Activated naive CD4-positive, alpha-beta T cell treated with anti-CD3 and anti-CD28 coated beads, Interleukin-2, amount 10 ng/mL, durations not matched to agents 7 days and 5 days (primary cell): ENCODE data around the gene PCCA.
"Not testable (repeated sequence)": the region's sequence is repeated elsewhere in the genome, so short reads cannot be mapped to it uniquely, and the experiment has no call there.

Experiments used
- CTCF ChIA-PET: fragments of 350-600 bp; sonication (Branson Sonifier 250); formaldehyde crosslinking; loops from one replicate; lab custom pipeline; 2021; ENCODE audit warnings: antibody characterized with exemption; lab: Charles Lee
- DNase-seq: peaks from one replicate; pipeline ENCODE4 v3.0.0-alpha.2; 2020
- H3K27ac Mint-ChIP-seq: one replicate; pipeline ENCODE4 v1.8.0; 2021; ENCODE audit warnings: mild to moderate bottlenecking, moderate library complexity, mixed read lengths
- H3K27me3 Mint-ChIP-seq: one replicate; pipeline ENCODE4 v1.8.0; 2021; ENCODE audit warnings: mild to moderate bottlenecking, mixed read lengths
- H3K36me3 Mint-ChIP-seq: one replicate; pipeline ENCODE4 v1.8.0; 2021; ENCODE audit warnings: mixed read lengths
- H3K4me1 Mint-ChIP-seq: one replicate; pipeline ENCODE4 v1.8.0; 2021; ENCODE audit warnings: mixed read lengths
- H3K4me3 Mint-ChIP-seq: one replicate; pipeline ENCODE4 v1.8.0; 2021; ENCODE audit warnings: mild to moderate bottlenecking, moderate library complexity, mixed read lengths
- H3K9me3 Mint-ChIP-seq: one replicate; pipeline ENCODE4 v1.8.0; 2021; ENCODE audit warnings: mixed read lengths

Gene PCCA

DNA sequence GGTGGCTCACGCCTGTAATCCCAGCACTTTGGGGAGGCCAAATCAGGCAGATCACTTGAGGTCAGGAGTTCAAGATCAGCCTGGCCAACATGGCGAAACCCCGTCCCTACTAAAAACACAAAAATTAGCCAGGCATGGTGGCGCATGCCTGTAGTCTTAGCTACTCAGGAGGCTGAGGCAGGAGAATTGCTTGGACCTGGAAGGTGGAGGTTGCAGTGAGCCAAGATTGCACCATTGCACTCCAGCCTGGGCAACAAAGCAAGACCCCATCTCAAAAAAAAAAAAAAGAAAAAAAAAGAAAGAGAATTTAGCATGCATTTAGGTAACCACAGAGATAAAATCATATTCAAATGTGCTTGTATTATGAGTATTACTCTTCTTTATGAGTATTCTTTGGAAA, 85.6 kb downstream of the PCCA start:
- DNase-seq, H3K27ac Mint-ChIP-seq, H3K9me3 Mint-ChIP-seq, H3K4me1 Mint-ChIP-seq, H3K4me3 Mint-ChIP-seq, H3K36me3 Mint-ChIP-seq, CTCF ChIA-PET, H3K27me3 Mint-ChIP-seq: not testable (repeated sequence)

DNA sequence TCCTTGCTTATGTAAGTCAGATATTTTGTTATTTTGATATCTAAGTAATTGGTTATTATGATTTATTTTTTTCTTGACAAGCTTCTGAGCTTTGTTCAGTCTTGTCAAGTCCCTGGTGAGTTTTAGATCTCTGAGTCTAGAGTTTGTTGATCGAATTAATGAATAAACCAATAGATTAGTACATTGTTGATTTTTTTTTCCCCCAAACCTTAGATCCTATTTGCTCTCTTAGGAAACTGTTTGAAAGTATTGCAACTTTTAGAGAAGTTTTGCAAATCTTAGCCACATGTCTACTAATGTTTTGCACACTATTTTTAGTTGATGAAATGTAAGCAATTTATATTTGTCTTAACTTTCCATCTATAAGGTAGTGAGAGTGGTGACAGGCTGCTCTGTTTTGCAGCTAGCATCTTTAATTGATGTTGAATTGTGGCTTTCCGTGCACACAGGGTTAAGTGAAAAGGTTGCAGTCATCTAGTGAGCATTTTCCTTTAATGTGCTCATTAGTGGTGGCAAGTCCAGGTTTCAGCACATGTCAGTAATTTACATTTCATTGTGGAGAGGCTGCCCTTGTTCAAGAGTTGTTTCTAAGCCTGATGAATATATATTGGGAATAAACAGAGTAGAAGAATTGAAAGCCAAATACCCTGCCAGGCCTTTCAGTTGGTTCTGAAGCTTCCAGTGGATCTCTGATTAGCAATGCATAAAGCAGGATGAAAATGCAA, 86.3 kb downstream of the PCCA start:
- CTCF ChIA-PET = no interaction called here
- H3K36me3 Mint-ChIP-seq = peaks cover 1% of the 10 kb centered on the region
- peaks cover 1% of the 10 kb centered on the region for H3K9me3 Mint-ChIP-seq
- H3K4me3 Mint-ChIP-seq = no peak overlapping the region
- no peak overlapping the region for H3K27ac Mint-ChIP-seq
- no peaks in the 10 kb centered on the region for H3K4me1 Mint-ChIP-seq
- DNase-seq = no peak
- no peaks in the 10 kb centered on the region for H3K27me3 Mint-ChIP-seq

DNA sequence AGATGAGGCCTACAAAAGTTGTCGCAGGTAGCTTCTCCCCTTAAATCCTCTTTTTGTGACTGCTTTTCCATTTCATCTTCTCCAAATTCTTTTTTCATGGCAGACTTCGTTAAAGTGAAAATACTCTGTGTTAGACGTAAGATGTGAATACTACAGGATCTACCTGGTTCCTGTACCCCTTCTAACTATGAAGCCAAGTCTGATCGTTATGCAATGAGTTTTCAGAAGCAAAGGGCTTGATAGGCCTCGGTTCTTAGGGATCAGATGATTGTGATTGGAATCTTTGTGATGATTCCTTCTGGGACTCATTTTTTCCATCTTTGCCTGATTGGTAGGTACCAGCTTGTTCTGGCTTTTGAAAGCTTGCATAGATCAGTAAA, 86.9 kb downstream of the PCCA start:
- H3K36me3 Mint-ChIP-seq = peaks cover 1% of the 10 kb centered on the region
- no peak overlapping the region for H3K4me3 Mint-ChIP-seq
- H3K4me1 Mint-ChIP-seq = peaks cover 2% of the 10 kb centered on the region
- CTCF ChIA-PET = no interaction called here
- DNase-seq = no peak
- H3K9me3 Mint-ChIP-seq = peaks cover 1% of the 10 kb centered on the region
- no peaks in the 10 kb centered on the region for H3K27me3 Mint-ChIP-seq
- no peak overlapping the region for H3K27ac Mint-ChIP-seq

DNA sequence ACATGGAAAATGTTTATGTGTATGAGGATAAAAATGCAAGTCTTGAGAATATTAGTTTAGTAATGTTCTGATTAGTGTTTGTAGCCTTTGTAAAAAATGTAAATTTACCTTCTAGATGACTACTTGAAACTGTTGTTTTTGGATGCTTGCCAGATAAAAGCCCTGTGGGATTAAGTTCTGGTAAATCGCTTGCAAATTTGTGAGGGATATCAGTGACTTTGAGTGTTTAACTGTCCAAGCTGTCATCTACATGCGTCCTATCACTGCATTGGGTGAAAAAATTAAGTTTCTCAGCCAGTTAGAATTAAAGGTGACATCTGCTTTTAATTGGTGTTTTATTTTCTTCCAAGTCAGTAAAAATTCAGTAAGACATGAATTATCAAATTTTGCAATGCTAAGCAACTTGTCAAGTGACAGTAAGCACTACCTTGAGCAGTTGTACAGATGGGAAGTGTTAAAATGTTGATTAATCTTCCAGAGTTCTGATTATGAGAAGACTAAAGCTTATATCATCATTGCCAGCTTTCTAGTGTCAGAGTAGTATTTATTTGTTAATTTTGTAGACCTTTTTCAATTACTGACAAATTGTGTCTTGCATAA, 88.0 kb downstream of the PCCA start:
- H3K27ac Mint-ChIP-seq = no peak overlapping the region
- H3K27me3 Mint-ChIP-seq = no peaks in the 10 kb centered on the region
- peaks cover 9% of the 10 kb centered on the region for H3K4me1 Mint-ChIP-seq
- H3K36me3 Mint-ChIP-seq = peaks cover 3% of the 10 kb centered on the region
- DNase-seq = no peak
- H3K4me3 Mint-ChIP-seq = no peak overlapping the region
- peaks cover 1% of the 10 kb centered on the region for H3K9me3 Mint-ChIP-seq
- CTCF ChIA-PET = no interaction called here

DNA sequence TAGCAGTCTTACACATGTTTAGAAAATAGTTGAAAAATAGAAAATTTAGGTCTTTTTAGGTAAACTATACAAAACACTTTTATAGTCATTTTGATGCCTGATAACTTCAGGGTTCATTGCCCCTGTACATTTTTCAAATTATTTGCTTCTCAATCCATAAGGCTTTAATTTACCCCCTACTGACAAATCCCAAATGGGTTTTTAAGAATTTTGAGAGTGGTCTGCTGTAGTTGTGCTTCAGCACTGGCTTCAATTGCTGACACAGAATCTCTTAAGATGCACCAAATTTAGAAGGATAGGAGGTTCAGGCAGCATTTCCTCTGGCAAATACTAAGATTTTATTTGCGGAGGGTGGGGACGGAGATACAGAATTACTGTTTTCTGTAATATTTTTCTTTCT, 89.4 kb downstream of the PCCA start:
- Mint-ChIP-seq H3K36me3 (peaks cover 2% of the 10 kb centered on the region), H3K4me1 (peaks cover 21% of the 10 kb centered on the region), H3K27me3 (no peaks in the 10 kb centered on the region), H3K9me3 (no peaks in the 10 kb centered on the region), H3K27ac (no peak overlapping the region), H3K4me3 (no peak overlapping the region)
- DNase-seq = no peak
- CTCF ChIA-PET = no interaction called here

DNA sequence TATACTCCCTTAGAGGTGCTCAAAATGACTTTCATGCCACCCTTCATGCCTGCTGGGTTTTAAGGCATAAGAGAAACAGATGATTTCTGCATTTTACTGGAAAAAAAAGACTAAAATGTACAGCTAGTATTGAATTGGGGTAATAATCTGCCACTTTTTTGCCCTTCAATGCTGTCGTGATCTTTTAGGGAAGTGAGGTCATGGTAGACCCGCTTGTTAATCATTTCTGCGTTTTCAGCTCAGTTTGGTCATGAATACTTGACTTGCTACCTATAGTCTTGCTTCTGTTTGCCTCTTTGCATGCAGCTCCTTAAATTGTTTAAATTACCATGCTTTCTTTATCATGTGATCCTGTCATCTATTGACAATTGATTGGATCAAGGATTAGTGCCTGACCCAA, 90.4 kb downstream of the PCCA start:
- no peak for DNase-seq
- CTCF ChIA-PET = no interaction called here
- Mint-ChIP-seq H3K27me3 (no peaks in the 10 kb centered on the region), H3K27ac (no peak overlapping the region), H3K9me3 (no peaks in the 10 kb centered on the region), H3K4me1 (peaks cover 29% of the 10 kb centered on the region), H3K36me3 (peaks cover 2% of the 10 kb centered on the region), H3K4me3 (no peak overlapping the region)

DNA sequence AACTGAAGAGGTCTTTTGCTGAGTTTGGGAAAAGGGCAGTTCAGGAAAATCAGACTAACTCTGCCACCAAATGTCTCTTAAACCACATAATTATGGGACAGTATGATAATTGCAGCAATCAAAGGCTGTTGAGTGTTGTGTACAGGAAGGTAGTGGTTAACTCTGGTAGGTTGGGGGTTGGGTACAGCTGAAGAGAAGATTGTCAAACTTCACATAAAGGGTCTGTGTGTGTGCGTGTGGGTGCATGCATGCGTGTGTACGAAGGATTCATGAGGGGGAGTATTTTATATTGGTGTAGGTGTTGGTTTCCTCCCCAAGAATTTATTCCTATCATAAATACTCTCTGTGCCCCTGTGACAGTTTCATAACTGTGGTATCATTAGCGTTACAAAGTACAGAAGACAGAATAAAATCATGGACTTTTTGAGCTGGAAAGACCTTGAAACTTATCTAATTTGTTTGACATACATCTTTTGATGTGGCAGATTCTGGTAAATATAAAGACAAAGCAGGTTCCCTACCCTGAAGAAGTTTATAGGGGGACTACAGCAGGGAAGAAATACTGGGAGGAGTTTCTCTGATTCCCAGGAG, 94.1 kb downstream of the PCCA start:
- Mint-ChIP-seq H3K4me1 (peaks cover 31% of the 10 kb centered on the region), H3K27ac (no peak overlapping the region), H3K36me3 (peaks cover 2% of the 10 kb centered on the region), H3K27me3 (no peaks in the 10 kb centered on the region), H3K9me3 (no peaks in the 10 kb centered on the region), H3K4me3 (no peak overlapping the region)
- DNase-seq = no peak
- CTCF ChIA-PET = no interaction called here

DNA sequence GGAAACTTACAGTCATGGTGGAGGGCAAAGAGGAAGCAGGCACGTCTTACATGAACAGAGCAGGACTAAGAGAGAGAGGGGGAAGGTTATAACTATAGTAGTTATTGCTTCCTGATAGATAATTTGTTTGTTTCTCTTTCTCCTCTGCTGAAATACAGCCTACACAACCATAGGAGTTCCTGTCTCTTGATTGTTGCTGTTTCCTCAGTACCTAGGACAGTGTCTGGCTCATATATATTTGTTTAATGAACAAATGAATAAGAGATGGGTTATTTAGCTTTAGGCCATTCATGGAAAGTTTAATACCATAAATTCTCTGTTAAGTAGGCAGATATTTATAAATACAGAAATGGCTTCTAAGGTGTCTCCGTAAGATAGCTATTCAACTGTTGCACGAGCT, 95.2 kb downstream of the PCCA start:
- Mint-ChIP-seq H3K4me3 (no peak overlapping the region), H3K4me1 (peaks cover 31% of the 10 kb centered on the region), H3K36me3 (peaks cover 2% of the 10 kb centered on the region), H3K27ac (no peak overlapping the region), H3K27me3 (no peaks in the 10 kb centered on the region), H3K9me3 (no peaks in the 10 kb centered on the region)
- no peak for DNase-seq
- CTCF ChIA-PET = no interaction called here

DNA sequence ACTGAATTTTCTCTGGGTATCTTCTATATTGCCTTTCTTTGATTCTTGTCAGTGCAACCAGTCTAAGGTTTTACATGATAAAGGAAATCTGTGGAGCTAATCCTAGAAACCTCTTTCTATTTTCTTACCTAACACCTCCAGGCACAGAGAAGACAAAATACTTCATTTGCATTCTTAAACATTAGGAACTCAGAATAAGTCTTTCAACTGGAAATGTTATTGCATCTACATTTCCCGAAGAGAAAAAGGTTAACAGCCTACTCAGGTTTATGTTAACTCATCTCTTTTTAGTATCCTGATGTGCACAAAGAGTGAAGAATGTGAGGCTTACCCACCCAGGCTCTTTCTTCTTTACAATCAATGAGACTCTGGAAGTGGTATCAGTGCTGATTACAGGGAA, 106.7 kb downstream of the PCCA start:
- CTCF ChIA-PET = no interaction called here
- H3K27ac Mint-ChIP-seq = no peak overlapping the region
- no peak for DNase-seq
- no peaks in the 10 kb centered on the region for H3K4me1 Mint-ChIP-seq
- no peak overlapping the region for H3K4me3 Mint-ChIP-seq
- H3K9me3 Mint-ChIP-seq = no peaks in the 10 kb centered on the region
- no peaks in the 10 kb centered on the region for H3K27me3 Mint-ChIP-seq
- H3K36me3 Mint-ChIP-seq = no peaks in the 10 kb centered on the region

DNA sequence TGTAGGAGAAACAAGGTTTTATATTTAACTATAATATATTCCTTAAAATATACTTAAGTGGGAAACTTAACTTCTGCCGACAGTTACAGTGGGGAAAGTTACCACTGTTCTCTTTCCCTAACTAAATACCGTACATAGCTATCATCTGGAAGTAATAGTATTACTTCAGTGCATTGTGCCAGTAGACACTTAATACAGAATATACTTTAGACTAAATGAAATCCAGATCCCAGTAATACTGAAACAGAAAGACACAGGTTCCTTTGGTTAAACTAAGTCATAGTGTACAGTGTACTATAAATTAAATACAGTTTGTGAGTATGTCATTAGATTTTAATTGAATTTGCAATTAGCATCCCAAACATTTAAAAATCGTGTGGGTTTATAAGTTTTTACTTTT, 107.5 kb downstream of the PCCA start:
- H3K27me3 Mint-ChIP-seq = no peaks in the 10 kb centered on the region
- H3K4me3 Mint-ChIP-seq = no peak overlapping the region
- H3K36me3 Mint-ChIP-seq = no peaks in the 10 kb centered on the region

DNA sequence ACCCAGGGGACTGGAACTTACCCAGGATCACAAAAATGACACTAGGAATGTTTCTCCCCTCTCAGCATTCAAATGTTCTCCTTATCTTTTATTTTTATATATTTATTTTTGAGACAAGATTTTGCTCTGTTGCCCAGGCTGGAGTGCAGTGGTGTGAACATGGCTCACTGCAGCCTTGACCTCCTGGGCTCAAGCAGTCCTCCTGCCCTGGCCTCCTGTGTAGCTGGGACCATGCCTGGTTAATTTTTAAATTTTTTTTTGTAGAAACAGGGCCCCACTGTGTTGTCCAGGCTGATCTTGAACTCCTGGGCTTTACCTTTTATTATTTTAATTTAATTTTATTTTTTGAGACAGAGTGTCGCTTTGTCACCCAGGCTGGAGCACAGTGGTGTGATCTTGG, 108.2 kb downstream of the PCCA start:
- no peak for DNase-seq
- Mint-ChIP-seq H3K4me1 (no peaks in the 10 kb centered on the region), H3K36me3 (no peaks in the 10 kb centered on the region), H3K9me3 (no peaks in the 10 kb centered on the region), H3K27ac (no peak overlapping the region), H3K4me3 (no peak overlapping the region), H3K27me3 (no peaks in the 10 kb centered on the region)
- CTCF ChIA-PET = no interaction called here

More for the DNA sequence above, 107.5 kb downstream of the PCCA start:
- no peak for DNase-seq
- Mint-ChIP-seq H3K4me1 (no peaks in the 10 kb centered on the region), H3K9me3 (no peaks in the 10 kb centered on the region), H3K27ac (no peak overlapping the region)
- CTCF ChIA-PET = no interaction called here

DNA sequence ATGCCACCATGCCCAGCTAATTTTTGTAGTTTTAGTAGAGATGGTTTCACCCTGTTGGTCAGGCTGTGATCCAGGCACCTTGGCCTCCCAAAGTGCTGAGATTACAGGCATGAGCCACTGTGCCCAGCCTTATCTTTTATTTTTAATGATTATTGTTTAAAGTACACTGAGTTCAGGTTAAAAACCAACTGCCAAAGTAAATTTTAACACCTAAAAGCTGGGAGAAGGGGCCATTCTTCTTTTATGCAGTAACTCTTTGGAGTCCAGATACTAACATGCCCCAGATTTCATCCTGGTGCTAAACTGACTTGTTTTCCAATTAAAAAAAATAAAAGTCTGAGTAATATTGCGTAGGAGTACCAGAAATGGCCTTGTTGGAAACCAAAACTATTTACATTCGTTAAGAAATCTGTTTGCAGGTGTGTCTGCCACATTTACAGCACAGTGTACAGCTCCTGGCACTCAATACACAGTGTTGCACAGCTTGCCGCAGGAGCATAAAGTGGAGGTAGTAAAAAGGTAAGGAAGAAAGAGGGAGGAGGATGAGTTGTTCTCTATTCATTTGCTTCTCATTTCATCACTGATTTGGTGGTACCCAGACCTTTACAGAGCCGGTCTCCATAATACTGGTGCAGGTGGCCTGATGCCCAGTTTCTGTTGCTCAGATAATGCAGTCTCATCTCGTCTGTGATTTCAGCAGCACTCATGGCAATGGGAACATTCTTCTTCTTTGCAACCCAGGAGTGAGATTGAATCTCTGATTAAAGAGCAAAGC, 108.9 kb downstream of the PCCA start:
- no peaks in the 10 kb centered on the region for H3K36me3 Mint-ChIP-seq
- H3K9me3 Mint-ChIP-seq = peaks cover 2% of the 10 kb centered on the region
- CTCF ChIA-PET = no interaction called here
- no peak overlapping the region for H3K4me3 Mint-ChIP-seq
- H3K27me3 Mint-ChIP-seq = no peaks in the 10 kb centered on the region
- H3K4me1 Mint-ChIP-seq = no peaks in the 10 kb centered on the region
- no peak for DNase-seq
- H3K27ac Mint-ChIP-seq = no peak overlapping the region

DNA sequence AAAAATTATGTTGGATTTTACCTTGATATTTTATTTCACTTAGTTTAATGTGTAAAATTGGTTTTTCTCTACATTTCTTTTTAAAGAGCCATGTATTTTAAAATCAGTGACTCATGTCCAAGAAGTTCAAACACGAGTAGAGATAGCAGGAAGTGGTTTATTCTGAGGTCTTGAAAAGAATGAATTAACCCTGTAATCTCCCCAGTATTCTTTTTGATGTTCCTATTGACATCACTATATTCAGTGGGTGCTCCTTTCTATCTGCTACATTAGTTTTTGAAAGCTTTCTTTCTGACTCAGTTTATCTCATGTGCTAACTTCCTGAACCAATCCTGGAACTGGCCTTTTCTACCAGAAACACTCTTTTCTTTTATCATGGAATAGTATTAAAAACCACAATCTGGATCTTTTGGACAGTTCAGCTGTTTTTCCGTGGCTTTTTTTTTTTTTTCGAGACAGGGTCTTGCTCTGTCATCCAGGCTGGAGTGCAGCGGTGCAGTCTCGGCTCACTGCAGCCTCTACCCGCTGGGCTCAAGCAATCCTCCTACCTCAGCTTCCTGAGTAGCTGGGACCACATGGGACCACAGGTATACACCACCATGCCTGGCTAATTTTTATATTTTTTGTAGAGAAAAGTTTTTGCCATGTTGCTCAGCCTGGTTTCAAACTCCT, 114.9 kb downstream of the PCCA start:
- peak overlapping the region; percentile 54 for H3K4me3 Mint-ChIP-seq
- peaks cover 1% of the 10 kb centered on the region for H3K36me3 Mint-ChIP-seq
- no peak for DNase-seq
- no peaks in the 10 kb centered on the region for H3K27me3 Mint-ChIP-seq
- CTCF ChIA-PET = no interaction called here
- peaks cover 19% of the 10 kb centered on the region for H3K4me1 Mint-ChIP-seq
- H3K9me3 Mint-ChIP-seq = peaks cover 2% of the 10 kb centered on the region
- peak overlapping the region; percentile 54 for H3K27ac Mint-ChIP-seq

DNA sequence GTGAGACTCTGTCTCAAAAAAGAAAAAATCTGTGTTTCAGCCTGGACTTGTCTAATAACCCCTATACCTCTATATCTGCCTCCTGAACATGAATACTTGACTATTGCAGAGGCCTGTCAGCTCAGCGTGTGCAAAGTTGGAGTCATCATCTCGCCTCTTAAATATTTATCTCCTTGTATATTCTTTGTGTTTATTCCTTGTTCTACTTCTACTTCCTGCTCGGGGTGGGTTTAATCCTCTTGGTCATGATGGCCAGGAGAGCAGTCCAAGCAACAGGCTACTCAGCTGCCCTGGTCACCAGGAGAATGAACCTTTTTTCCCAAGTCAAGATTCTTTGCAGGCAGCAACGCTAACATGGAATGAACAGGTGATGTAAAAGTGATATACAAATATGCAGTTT, 119.1 kb downstream of the PCCA start:
- CTCF ChIA-PET = no interaction called here
- Mint-ChIP-seq H3K27me3 (no peaks in the 10 kb centered on the region), H3K4me3 (no peak overlapping the region), H3K36me3 (peaks cover 15% of the 10 kb centered on the region), H3K27ac (no peak overlapping the region), H3K9me3 (peaks cover 3% of the 10 kb centered on the region), H3K4me1 (peaks cover 19% of the 10 kb centered on the region)
- DNase-seq = no peak
